ENCODE measurements around the gene SNORC. TPM values are rescaled to one million over a fixed set of nuclear protein-coding genes. Genes with fewer than 3 reads are reported as not detected.

SNORC gene
- total and polyA plus RNA-seq, 8 donors: 0.76 to 13.2 (median 1.8) TPM

DNA sequence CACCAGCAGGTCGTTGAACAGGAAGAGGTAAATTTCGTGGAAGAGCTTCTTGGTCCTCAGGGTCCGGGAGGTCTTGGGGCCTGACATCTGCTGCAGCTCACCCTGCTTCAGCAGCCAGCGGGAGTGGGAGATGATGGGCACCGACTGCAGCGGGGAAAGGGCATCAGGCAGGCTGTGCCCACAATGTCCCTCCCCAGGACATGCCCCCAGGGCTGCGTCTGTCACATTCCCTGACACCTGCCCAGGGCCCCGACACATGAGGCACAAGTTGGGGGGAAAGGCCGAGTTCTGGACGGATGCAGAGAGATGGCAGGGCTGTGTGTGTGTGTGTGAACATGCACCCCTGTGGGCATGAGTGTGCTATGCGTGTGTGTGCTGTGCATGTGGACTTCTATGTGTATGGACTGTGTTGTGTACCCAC, 13.9 kb downstream of the SNORC start:
- TF ChIP-seq, protein P1, sequence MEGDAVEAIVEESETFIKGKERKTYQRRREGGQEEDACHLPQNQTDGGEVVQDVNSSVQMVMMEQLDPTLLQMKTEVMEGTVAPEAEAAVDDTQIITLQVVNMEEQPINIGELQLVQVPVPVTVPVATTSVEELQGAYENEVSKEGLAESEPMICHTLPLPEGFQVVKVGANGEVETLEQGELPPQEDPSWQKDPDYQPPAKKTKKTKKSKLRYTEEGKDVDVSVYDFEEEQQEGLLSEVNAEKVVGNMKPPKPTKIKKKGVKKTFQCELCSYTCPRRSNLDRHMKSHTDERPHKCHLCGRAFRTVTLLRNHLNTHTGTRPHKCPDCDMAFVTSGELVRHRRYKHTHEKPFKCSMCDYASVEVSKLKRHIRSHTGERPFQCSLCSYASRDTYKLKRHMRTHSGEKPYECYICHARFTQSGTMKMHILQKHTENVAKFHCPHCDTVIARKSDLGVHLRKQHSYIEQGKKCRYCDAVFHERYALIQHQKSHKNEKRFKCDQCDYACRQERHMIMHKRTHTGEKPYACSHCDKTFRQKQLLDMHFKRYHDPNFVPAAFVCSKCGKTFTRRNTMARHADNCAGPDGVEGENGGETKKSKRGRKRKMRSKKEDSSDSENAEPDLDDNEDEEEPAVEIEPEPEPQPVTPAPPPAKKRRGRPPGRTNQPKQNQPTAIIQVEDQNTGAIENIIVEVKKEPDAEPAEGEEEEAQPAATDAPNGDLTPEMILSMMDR (IDR thresholded peaks at IDR 0.05): no peak
- intact Hi-C loops (cut with DNase I): no loop called here
- no peaks in the 10 kb centered on the region for H3K9me3 ChIP-seq
- no peaks in the 10 kb centered on the region for H3K4me1 ChIP-seq
- no peaks in the 10 kb centered on the region for H3K27me3 ChIP-seq
- no peak overlapping the region for H3K27ac ChIP-seq
- no peak overlapping the region for H3K4me3 ChIP-seq
- ATAC-seq (no peak), FAIRE-seq (no peak), DNase-seq (peak in 1 of 6 donors; percentile 53)
- H3K36me3 ChIP-seq: no peaks in the 10 kb centered on the region
- WGBS, 2 donors: 84 to 86% methylated on average over 11 of the region's 11 CpGs

DNA sequence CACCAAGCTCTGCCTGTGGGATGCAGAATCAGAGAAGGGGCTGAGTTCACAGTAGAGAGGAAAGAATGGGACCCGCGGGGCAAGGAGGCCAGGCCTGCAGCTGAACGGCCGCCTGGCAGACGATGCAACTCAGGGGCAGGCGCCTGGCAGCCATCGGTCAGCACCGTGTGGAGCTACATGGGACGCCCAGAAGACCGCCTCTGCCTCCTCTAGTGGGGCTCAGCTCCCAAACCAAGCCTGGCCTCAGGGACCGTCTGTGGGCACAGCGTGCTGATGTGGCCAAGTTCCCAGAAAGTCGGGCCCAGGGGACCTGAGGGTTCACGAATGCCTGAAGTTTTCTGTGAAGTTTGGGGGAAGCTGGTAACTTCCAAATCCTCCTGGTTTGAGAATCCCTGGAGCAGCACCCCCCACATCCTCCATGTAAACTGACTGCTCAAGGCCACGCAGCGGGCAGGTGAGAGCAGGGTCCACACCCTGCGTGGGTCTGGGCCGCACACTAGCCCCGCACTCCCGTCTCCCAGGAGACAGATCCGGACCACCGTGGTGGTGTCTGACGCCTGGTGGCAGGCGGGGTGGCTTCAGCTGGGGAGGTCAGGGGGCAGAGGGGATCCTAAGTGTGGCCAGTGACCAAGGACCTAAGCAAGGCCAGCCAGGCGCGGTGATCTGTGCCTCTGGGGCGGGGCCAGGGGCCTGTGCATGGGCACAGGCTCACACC, 14.6 kb downstream of the SNORC start:
- no peaks in the 10 kb centered on the region for H3K27me3 ChIP-seq
- no peak overlapping the region for H3K27ac ChIP-seq
- ATAC-seq (no peak), DNase-seq (peak in 2 of 6 donors; percentile 45 to 48), FAIRE-seq (no peak)
- no peaks in the 10 kb centered on the region for H3K9me3 ChIP-seq
- intact Hi-C loops (cut with DNase I): no loop called here
- TF ChIP-seq, protein P1 (IDR thresholded peaks at IDR 0.05): no peak
- no peak overlapping the region for H3K4me3 ChIP-seq
- no peaks in the 10 kb centered on the region for H3K4me1 ChIP-seq
- 90% methylated on average over 27 of the region's 27 CpGs for WGBS, 2 donors
- H3K36me3 ChIP-seq: no peaks in the 10 kb centered on the region

DNA sequence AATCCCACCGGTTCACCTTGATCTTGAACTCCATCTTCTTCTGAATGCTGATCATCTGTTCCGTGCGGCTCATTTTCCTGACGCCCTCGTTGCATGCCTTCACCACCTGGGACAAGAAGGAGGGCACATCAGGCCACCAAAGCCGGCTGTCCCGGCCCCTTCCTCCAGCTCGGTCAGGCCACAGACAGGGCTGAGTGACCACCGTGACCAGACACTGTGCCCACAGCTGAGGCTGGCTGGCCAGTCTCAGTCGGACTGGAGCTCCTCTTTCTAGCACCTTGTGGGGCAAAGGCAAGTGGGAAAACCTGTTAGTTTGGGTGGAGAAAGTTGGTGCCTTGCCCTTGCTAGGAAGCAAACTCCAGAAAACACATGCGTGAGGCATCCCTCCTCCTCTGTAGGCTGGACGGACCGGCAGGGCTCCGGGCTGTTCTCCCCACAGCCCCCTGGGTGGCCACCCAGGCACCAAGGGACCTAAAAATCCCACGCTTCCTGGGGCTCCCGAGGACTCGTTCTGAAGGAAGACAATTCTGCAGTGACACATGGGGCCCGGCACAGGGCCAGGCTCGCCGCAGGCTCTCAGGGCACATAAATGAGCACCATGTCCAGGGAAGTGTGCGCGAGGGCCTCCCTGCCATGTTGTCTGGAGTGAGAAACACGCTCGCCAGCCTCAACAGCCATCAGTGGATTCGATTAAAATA, 15.3 kb downstream of the SNORC start:
- DNase-seq: peak in 2 of 6 donors; percentile 45 to 50
- ATAC-seq: no peak
- Histone ChIP-seq H3K27me3 (no peaks in the 10 kb centered on the region), H3K4me3 (no peak overlapping the region), H3K9me3 (no peaks in the 10 kb centered on the region), H3K36me3 (no peaks in the 10 kb centered on the region), H3K4me1 (no peaks in the 10 kb centered on the region), H3K27ac (no peak overlapping the region)
- intact Hi-C loops (cut with DNase I): no loop called here
- WGBS, 2 donors: 86 to 88% methylated on average over 25 of the region's 25 CpGs
- FAIRE-seq: no peak
- TF ChIP-seq, protein P1 (IDR thresholded peaks at IDR 0.05): no peak

DNA sequence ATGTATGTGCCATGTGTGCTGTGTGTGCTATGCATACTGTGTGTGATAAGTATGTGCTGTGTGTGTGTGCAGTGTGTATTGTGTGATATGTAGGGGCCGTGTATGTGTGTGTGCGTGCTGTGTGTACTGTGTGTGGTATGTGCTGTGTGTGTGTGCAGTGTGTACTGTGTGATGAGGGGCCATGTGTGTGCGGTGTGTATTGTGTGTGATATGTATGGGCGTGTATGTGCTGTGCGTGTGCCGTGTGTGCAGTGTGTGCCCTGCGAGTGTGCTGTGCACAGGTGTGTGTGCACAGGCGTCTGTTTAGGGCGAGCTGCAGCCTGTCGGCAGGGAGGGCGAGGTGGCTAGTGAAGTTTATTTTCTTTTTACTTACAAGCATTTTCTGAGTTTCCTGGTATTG, 16.1 kb downstream of the SNORC start:
- H3K27me3 ChIP-seq: no peaks in the 10 kb centered on the region
- H3K4me3 ChIP-seq: no peak overlapping the region
- H3K9me3 ChIP-seq: no peaks in the 10 kb centered on the region
- no peak overlapping the region for H3K27ac ChIP-seq
- DNase-seq (no peak), ATAC-seq (no peak), FAIRE-seq (no peak)
- intact Hi-C loops (cut with DNase I): no loop called here
- peaks cover 0 to 4% (median 0%) of the 10 kb centered on the region in 3 donors for H3K4me1 ChIP-seq
- H3K36me3 ChIP-seq: no peaks in the 10 kb centered on the region
- WGBS, 2 donors: 86 to 88% methylated on average over 11 of the region's 11 CpGs
- TF ChIP-seq, protein P1 (IDR thresholded peaks at IDR 0.05): no peak

DNA sequence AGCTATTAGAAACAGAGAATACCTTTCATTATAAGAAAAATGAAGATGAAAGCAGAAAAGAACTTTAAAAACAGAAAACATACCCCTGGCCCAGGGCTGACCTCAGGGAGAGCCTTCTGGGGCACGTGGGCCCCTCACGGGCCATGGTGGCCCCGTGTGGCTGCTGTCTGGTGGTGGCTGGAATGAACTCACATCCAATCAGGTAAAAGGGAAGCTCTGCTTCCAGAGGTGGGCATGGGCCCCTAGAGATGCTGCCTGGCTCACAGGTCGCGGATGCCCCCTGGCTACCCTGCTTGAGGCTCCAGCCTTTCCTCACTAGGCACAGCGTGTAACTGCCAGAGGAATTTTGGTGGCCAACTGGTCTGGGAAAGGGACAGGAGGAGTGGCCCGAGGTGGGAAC, 16.6 kb downstream of the SNORC start:
- ATAC-seq: no peak
- H3K27ac ChIP-seq: no peak overlapping the region
- H3K27me3 ChIP-seq: no peaks in the 10 kb centered on the region
- TF ChIP-seq, protein P1 (IDR thresholded peaks at IDR 0.05): no peak
- no peaks in the 10 kb centered on the region for H3K9me3 ChIP-seq
- H3K4me1 ChIP-seq: peaks cover 0 to 9% (median 1%) of the 10 kb centered on the region in 3 donors
- intact Hi-C loops (cut with DNase I): no loop called here
- no peaks in the 10 kb centered on the region for H3K36me3 ChIP-seq
- DNase-seq: no peak
- FAIRE-seq: no peak
- no peak overlapping the region for H3K4me3 ChIP-seq
- 83 to 93% methylated on average over 7 of the region's 7 CpGs for WGBS, 2 donors

Measured in pancreas (tissue), 10 donors.